GM12878 (cell line): ENCODE measurements around the gene ADCY1. TPM values are rescaled to one million over a fixed set of nuclear protein-coding genes. Genes with fewer than 3 reads are reported as not detected.

Experiments used
- ATAC-seq: fragments of 200-7000 bp; cut with Tn5 transposase; 3 replicates; pipeline ENCODE4 v1.9.1; 2020; ENCODE audit warnings: mild to moderate bottlenecking, moderate library complexity
- BruUV-seq: library from RNA; stranded (reverse); fragments of 400-500 nt; replicated peaks from 2 replicates; lab custom pipeline; 2021; lab: Mats Ljungman, UMichigan
- CTCF ChIA-PET: fragments of 300-600 bp; sonication (Branson Sonifier 250); formaldehyde crosslinking; extraction: SDS; loops from one replicate; lab custom pipeline; 2021; ENCODE audit warnings: inconsistent platforms; lab: Yijun Ruan, JAX
- POLR2A ChIA-PET: fragments of 350-600 bp; formaldehyde crosslinking; extraction: SDS; loops from one replicate; lab custom pipeline; 2021; ENCODE audit warnings: inconsistent platforms; lab: Charles Lee
- RAD21 ChIA-PET: fragments of 300-600 bp; sonication (Branson Sonifier 250); formaldehyde crosslinking; loops from one replicate; lab custom pipeline; 2023; ENCODE audit warnings: antibody characterized with exemption; ENCODE audit not compliant: unreplicated experiment; lab: Charles Lee
- SMC1A ChIA-PET: fragments of 300-600 bp; sonication (Branson Sonifier 250); formaldehyde crosslinking; loops from one replicate; lab custom pipeline; 2023; ENCODE audit not compliant: unreplicated experiment, uncharacterized antibody; lab: Charles Lee
- DNase-seq: peaks from one replicate; pipeline ENCODE4 v3.0.0-alpha.2; 2011; ENCODE audit warnings: low read depth, low spot score
- FAIRE-seq: peaks from 3 replicates; lab custom pipeline; 2011; peaks lifted over from hg19 to GRCh38; lab: Jason Lieb, UNC
- H2AFZ ChIP-seq: 2 replicates; pipeline ENCODE4 v1.6.0; 2011; ENCODE audit warnings: low read depth, low read length, control low read depth; ENCODE audit not compliant: control insufficient read depth
- H3K27ac ChIP-seq: 2 replicates; pipeline ENCODE4 v1.5.1; 2011; ENCODE audit warnings: control low read depth; ENCODE audit not compliant: control insufficient read depth, insufficient read depth
- H3K27me3 ChIP-seq, 2 experiments: replicated peaks in 1 of 2; 2 replicates each; pipeline versions ENCODE4 v1.6.0 to v1.6.1; 2011; ENCODE audit warnings: low read length in 1 of 2; ENCODE audit not compliant: control insufficient read depth in 2 of 2, insufficient read depth in 2 of 2
- H3K36me3 ChIP-seq, 2 experiments: 2 replicates each; pipeline ENCODE4 v1.5.1; 2011; ENCODE audit warnings: low read length in 1 of 2; ENCODE audit not compliant: control insufficient read depth in 2 of 2, insufficient read depth in 2 of 2
- H3K4me1 ChIP-seq: 2 replicates; pipeline ENCODE4 v1.6.1; 2011; ENCODE audit warnings: mild to moderate bottlenecking, low read length, moderate library complexity, mixed read lengths; ENCODE audit not compliant: control insufficient read depth, insufficient read depth
- H3K4me2 ChIP-seq: 2 replicates; pipeline ENCODE4 v1.6.0; 2011; ENCODE audit warnings: control low read depth; ENCODE audit not compliant: control insufficient read depth, insufficient read depth
- H3K4me3 ChIP-seq: fragments of 200-600 bp; sonication (generic); 2 replicates; pipeline ENCODE4 v1.5.1; 2016
- H3K79me2 ChIP-seq: 2 replicates; pipeline ENCODE4 v1.6.0; 2011; ENCODE audit warnings: low read length; ENCODE audit not compliant: control insufficient read depth, insufficient read depth
- H3K9ac ChIP-seq: 2 replicates; pipeline ENCODE4 v1.8.0; 2011; ENCODE audit warnings: low read length, control low read depth, mixed read lengths; ENCODE audit not compliant: control insufficient read depth, insufficient read depth
- H3K9me3 ChIP-seq: replicated peaks from 3 replicates; pipeline ENCODE4 v1.5.1; 2011; ENCODE audit warnings: mild to moderate bottlenecking, low read length; ENCODE audit not compliant: control insufficient read depth, insufficient read depth
- H4K20me1 ChIP-seq: 2 replicates; pipeline ENCODE4 v1.6.0; 2011; ENCODE audit not compliant: control insufficient read depth, insufficient read depth
- ATF3 ChIP-seq: IDR thresholded peaks from 2 replicates; pipeline ENCODE4 v1.6.1; 2011; ENCODE audit warnings: low read depth, mild to moderate bottlenecking, low read length, moderate library complexity, borderline replicate concordance; ENCODE audit errors: extremely low read depth
- BMI1 ChIP-seq: fragments of 450-650 bp; IDR thresholded peaks from 2 replicates; pipeline ENCODE4 v1.6.1; 2016; ENCODE audit warnings: mild to moderate bottlenecking, moderate library complexity, borderline replicate concordance
- BRCA1 ChIP-seq: IDR thresholded peaks from 2 replicates; pipeline ENCODE4 v1.6.1; 2011; ENCODE audit warnings: low read depth, low read length, improper control_type of control experiment
- CBFB ChIP-seq: IDR thresholded peaks from 2 replicates; pipeline ENCODE4 v1.6.1; 2016; ENCODE audit warnings: antibody characterized with exemption, low read depth
- FOS ChIP-seq: IDR thresholded peaks from 3 replicates; pipeline ENCODE4 v1.6.1; 2011; ENCODE audit warnings: borderline replicate concordance; ENCODE audit not compliant: insufficient read length; ENCODE audit errors: extremely low read depth
- HCFC1 ChIP-seq: fragments of 150-350 bp; IDR thresholded peaks from 2 replicates; pipeline ENCODE4 v1.6.1; 2014; ENCODE audit warnings: low read length
- JUND ChIP-seq: IDR thresholded peaks from 2 replicates; pipeline ENCODE4 v1.6.1; 2012; ENCODE audit warnings: low read depth, mild to moderate bottlenecking, low read length, improper control_type of control experiment, moderate library complexity
- MEF2A ChIP-seq: IDR thresholded peaks from 2 replicates; pipeline ENCODE4 v1.6.1; 2011; ENCODE audit warnings: low read depth, mild to moderate bottlenecking, low read length, moderate library complexity; ENCODE audit not compliant: insufficient read depth
- MTA3 ChIP-seq: IDR thresholded peaks from 2 replicates; pipeline ENCODE4 v1.6.1; 2012; ENCODE audit warnings: low read length, inconsistent platforms, borderline replicate concordance
- NFYB ChIP-seq: IDR thresholded peaks from 2 replicates; pipeline ENCODE4 v1.6.1; 2011; ENCODE audit warnings: low read depth, mild to moderate bottlenecking, low read length, improper control_type of control experiment, moderate library complexity; ENCODE audit not compliant: insufficient read depth
- RAD21 ChIP-seq: IDR thresholded peaks from 2 replicates; pipeline ENCODE4 v1.6.1; 2011; ENCODE audit warnings: mild to moderate bottlenecking, low read depth, low read length, moderate library complexity; ENCODE audit not compliant: insufficient read depth
- SKIL ChIP-seq: fragments of 450-650 bp; IDR thresholded peaks from 2 replicates; pipeline ENCODE4 v1.6.1; 2017; ENCODE audit warnings: mild to moderate bottlenecking, low read depth, inconsistent platforms; ENCODE audit not compliant: poor library complexity, severe bottlenecking
- SMAD1 ChIP-seq: fragments of 450-650 bp; IDR thresholded peaks from 2 replicates; pipeline ENCODE4 v1.6.1; 2018; ENCODE audit warnings: mild to moderate bottlenecking, low read depth; ENCODE audit not compliant: partially characterized antibody
- SREBF2 ChIP-seq: IDR thresholded peaks from 2 replicates; pipeline ENCODE4 v1.6.1; 2012; ENCODE audit warnings: mild to moderate bottlenecking, low read length
- TBL1XR1 ChIP-seq: IDR thresholded peaks from 2 replicates; pipeline ENCODE4 v1.6.1; 2012; ENCODE audit warnings: low read depth, low read length, improper control_type of control experiment
- YBX1 ChIP-seq: fragments of 450-650 bp; IDR thresholded peaks from 2 replicates; pipeline ENCODE4 v1.6.1; 2016; ENCODE audit warnings: antibody characterized with exemption
- YY1 ChIP-seq: IDR thresholded peaks from 2 replicates; pipeline ENCODE4 v1.6.1; 2011; ENCODE audit warnings: low read depth, mild to moderate bottlenecking, low read length
- WGBS: methylation state at CpG from one replicate; pipeline ENCODE4 v1.1.6; 2016; ENCODE audit warnings: low lambda C conversion rate; ENCODE audit not compliant: insufficient replicate concordance, insufficient coverage; ENCODE audit errors: missing lambda C conversion rate; 5-methylcytosine and 5-hydroxymethylcytosine counted together
- in situ Hi-C: fragments of 300-500 bp; cut with MboI; formaldehyde crosslinking; loops from 9 replicates; pipeline ENCODE4 v1.14.3; 2018; ENCODE audit warnings: mixed read lengths
- intact Hi-C: fragments of 100-400 bp; cut with micrococcal nuclease; formaldehyde crosslinking; loops from one replicate; pipeline ENCODE4 v1.14.2; 2022; ENCODE audit not compliant: unreplicated experiment
- polyA plus RNA-seq, 11 experiments: library from polyadenylated mRNA; depleted of rRNA in 4 of 11; unstranded in 6 of 11; stranded (reverse) in 5 of 11; fragments of >200 nt; fragmentation: Nextera tagmentation in 4 of 11; fragmentation: Illumina TruSeq in 1 of 11; extraction: Ambion mirVana in 4 of 11; extraction: Trizol in 1 of 11; gene quantifications; 1 replicate in 1 of 11; 2 replicates in 10 of 11; pipeline versions ENCODE4 v1.2.1 to v1.2.3, GENCODE V29; 2011 to 2016; ENCODE audit warnings: inconsistent platforms in 2 of 11, missing spikeins in 2 of 11, low read depth in 1 of 11
- total RNA-seq, 4 experiments: library from RNA; depleted of rRNA in 3 of 4; stranded (reverse); fragments of >200 nt in 3 of 4; fragmentation: Illumina TruSeq in 1 of 4; extraction: Trizol in 1 of 4; gene quantifications; 2 replicates each; pipeline versions ENCODE4 v1.2.1 to v1.2.3, GENCODE V29; 2013 to 2021

Gene ADCY1
- total and polyA plus RNA-seq, 10 of the 15 experiments (the other 5 are each of a cell fraction or from before 2014, with no cell fraction given) = 0.13 to 1.4 (median 0.45) TPM; not detected in 1

- TF ChIP-seq ATF3 = no peak
These were observed 87.3 kb downstream of the ADCY1 start (continued) for GRCh38 chr7:45661302-45661995.

- no peak for FAIRE-seq
- intact Hi-C loops = no loop called here
- Histone ChIP-seq H2AFZ (no peak overlapping the region), H3K36me3 (no peaks in the 10 kb centered on the region), H3K4me1 (no peaks in the 10 kb centered on the region), H3K27me3 (no peaks in the 10 kb centered on the region), H4K20me1 (no peaks in the 10 kb centered on the region), H3K4me3 (no peak overlapping the region), H3K9ac (no peak overlapping the region), H3K79me2 (no peaks in the 10 kb centered on the region), H3K9me3 (no peaks in the 10 kb centered on the region), H3K4me2 (no peak overlapping the region), H3K27ac (no peak overlapping the region)
- POLR2A ChIA-PET = no interaction called here
- RAD21 ChIA-PET = interaction anchor here (2.6 kb wide), 1 partner anchor 193 kb away, joined by 18 read pairs; no protein-coding TSS in a partner anchor
- CTCF ChIA-PET = no interaction called here
- no peak for DNase-seq
- no peak for ATAC-seq
- no TSS peak for BruUV-seq
- TF ChIP-seq YY1 (no peak), TBL1XR1 (no peak), BMI1 (no peak), YBX1 (no peak), SREBF2 (no peak), MEF2A (no peak), RAD21 (no peak), CBFB (no peak), MTA3 (no peak), SKIL (no peak), SMAD1 (no peak), NFYB (no peak), BRCA1 (no peak), FOS (no peak), HCFC1 (no peak), JUND (no peak)
- TF ChIP-seq, all 136 proteins: peak for 0
- WGBS = 65% methylated on average over 6 of the region's 6 CpGs
- in situ Hi-C loops = no loop called here
- SMC1A ChIA-PET = no interaction called here
These were observed 87.8 kb downstream of the ADCY1 start for GRCh38 chr7:45662018-45662417.
